PFSK-1 (cell line): ENCODE data around the gene IRGQ.

Source experiments
- FOXP2 ChIP-seq: optimal IDR thresholded peaks from 2 replicates; pipeline ENCODE3; 2011; ENCODE audit warnings: borderline replicate concordance, control low read depth, inconsistent platforms; ENCODE audit not compliant: insufficient read depth; ENCODE audit errors: extremely low read length, extremely low read depth
- POLR2AphosphoS5 ChIP-seq: IDR thresholded peaks from 2 replicates; pipeline ENCODE4 v1.6.1; 2012; ENCODE audit warnings: low read depth, mild to moderate bottlenecking, control low read depth, low read length, moderate library complexity
- SIN3A ChIP-seq: IDR thresholded peaks from 2 replicates; pipeline ENCODE4 v1.6.1; 2012; ENCODE audit warnings: mild to moderate bottlenecking, low read length, moderate library complexity, borderline replicate concordance; ENCODE audit not compliant: insufficient read depth
- TAF1 ChIP-seq: IDR thresholded peaks from 2 replicates; pipeline ENCODE4 v1.6.1; 2012; ENCODE audit warnings: low read length, control low read depth, borderline replicate concordance; ENCODE audit not compliant: insufficient read depth
- TF ChIP-seq, protein P1 (sequence below), 2 experiments: IDR thresholded peaks; 2 replicates each; pipeline versions ENCODE4 v1.6.1 to v1.8.0; 2011 to 2012; ENCODE audit warnings: low read depth in 2 of 2, low read length in 2 of 2, control low read depth in 1 of 2, inconsistent platforms in 1 of 2, mild to moderate bottlenecking in 1 of 2, moderate library complexity in 1 of 2; ENCODE audit not compliant: insufficient read depth in 1 of 2

The IRGQ gene

DNA sequence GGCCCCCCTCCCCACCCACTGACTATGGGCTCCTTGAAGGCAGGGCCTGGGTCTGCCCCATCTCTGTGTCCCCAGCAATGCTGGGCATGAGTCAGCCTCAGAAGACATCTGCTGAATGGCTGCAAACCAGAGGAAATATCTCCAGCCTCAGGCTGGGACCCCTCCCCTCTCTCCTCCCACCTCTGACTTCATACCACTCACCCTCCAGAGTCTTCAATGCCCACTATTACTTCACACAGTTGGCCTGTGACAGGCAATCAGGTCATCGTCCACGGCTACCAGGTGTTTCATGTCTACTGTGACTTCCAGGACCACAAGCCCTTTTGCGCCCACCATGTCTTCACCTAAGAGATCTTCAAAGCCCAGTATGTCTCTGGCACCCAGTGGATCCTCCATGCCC is 15.9 kb upstream of the IRGQ start, which contains the start of gene SRRM5:
SRRM5 (plus strand) TSS at position 301 of the 400 bp plus-strand sequence; CDS start at position 335, 34 bp downstream.
- TF ChIP-seq TAF1 (no peak), POLR2AphosphoS5 (no peak), FOXP2 (no peak), SIN3A (no peak)
- TF ChIP-seq, protein P1, sequence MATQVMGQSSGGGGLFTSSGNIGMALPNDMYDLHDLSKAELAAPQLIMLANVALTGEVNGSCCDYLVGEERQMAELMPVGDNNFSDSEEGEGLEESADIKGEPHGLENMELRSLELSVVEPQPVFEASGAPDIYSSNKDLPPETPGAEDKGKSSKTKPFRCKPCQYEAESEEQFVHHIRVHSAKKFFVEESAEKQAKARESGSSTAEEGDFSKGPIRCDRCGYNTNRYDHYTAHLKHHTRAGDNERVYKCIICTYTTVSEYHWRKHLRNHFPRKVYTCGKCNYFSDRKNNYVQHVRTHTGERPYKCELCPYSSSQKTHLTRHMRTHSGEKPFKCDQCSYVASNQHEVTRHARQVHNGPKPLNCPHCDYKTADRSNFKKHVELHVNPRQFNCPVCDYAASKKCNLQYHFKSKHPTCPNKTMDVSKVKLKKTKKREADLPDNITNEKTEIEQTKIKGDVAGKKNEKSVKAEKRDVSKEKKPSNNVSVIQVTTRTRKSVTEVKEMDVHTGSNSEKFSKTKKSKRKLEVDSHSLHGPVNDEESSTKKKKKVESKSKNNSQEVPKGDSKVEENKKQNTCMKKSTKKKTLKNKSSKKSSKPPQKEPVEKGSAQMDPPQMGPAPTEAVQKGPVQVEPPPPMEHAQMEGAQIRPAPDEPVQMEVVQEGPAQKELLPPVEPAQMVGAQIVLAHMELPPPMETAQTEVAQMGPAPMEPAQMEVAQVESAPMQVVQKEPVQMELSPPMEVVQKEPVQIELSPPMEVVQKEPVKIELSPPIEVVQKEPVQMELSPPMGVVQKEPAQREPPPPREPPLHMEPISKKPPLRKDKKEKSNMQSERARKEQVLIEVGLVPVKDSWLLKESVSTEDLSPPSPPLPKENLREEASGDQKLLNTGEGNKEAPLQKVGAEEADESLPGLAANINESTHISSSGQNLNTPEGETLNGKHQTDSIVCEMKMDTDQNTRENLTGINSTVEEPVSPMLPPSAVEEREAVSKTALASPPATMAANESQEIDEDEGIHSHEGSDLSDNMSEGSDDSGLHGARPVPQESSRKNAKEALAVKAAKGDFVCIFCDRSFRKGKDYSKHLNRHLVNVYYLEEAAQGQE (IDR thresholded peaks at IDR 0.05; ENCODE audit: insufficient read depth in 1 of 2, low read depth in 2 of 2, low read length in 2 of 2): no peak

DNA sequence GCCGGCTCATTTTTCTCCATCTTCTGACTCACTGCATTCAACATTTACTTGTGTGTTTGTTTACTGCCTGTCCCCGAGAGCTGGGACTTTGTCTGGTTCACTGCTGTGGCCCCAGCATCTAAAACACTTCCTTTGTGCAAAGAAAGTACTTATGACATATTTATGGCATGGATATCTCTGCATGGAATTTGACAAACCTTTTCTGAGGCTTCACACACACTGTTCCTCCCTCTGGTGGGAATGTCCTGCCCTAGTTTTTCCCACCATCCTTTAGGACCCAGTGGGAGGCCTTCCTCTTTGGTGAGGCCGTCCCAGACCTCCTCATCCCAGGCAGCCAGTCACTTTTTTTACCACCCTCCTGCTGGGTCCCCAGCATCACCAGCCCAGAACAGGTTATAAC is 14.6 kb upstream of the IRGQ start:
- no peak for TF ChIP-seq TAF1
- no peak for TF ChIP-seq FOXP2
- TF ChIP-seq SIN3A: no peak
- no peak for TF ChIP-seq POLR2AphosphoS5
- TF ChIP-seq, protein P1 (IDR thresholded peaks at IDR 0.05; ENCODE audit: insufficient read depth in 1 of 2, low read depth in 2 of 2, low read length in 2 of 2): no peak

DNA sequence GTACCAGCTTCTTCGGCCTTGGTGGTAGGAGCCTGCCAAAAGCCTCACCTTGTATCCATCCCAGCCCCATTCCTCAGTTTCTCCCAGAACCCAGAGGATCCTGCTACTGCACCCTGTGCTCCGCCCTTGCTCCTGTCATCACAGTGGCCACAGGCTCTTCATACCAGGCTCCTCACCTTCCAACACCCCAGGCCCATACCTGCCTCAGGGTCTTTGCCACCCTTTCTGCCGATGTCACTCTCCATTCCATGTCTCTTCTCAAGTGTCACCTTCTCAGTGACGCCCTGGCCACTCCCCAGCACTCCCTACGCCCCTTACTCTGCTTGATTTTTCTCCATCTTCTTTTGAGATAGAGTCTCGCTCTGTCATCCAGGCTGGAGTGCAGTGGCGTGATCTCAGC is 13.9 kb upstream of the IRGQ start:
- TF ChIP-seq TAF1 (no peak), FOXP2 (no peak), POLR2AphosphoS5 (no peak), SIN3A (no peak)
- TF ChIP-seq, protein P1 (IDR thresholded peaks at IDR 0.05; ENCODE audit: insufficient read depth in 1 of 2, low read depth in 2 of 2, low read length in 2 of 2): no peak

DNA sequence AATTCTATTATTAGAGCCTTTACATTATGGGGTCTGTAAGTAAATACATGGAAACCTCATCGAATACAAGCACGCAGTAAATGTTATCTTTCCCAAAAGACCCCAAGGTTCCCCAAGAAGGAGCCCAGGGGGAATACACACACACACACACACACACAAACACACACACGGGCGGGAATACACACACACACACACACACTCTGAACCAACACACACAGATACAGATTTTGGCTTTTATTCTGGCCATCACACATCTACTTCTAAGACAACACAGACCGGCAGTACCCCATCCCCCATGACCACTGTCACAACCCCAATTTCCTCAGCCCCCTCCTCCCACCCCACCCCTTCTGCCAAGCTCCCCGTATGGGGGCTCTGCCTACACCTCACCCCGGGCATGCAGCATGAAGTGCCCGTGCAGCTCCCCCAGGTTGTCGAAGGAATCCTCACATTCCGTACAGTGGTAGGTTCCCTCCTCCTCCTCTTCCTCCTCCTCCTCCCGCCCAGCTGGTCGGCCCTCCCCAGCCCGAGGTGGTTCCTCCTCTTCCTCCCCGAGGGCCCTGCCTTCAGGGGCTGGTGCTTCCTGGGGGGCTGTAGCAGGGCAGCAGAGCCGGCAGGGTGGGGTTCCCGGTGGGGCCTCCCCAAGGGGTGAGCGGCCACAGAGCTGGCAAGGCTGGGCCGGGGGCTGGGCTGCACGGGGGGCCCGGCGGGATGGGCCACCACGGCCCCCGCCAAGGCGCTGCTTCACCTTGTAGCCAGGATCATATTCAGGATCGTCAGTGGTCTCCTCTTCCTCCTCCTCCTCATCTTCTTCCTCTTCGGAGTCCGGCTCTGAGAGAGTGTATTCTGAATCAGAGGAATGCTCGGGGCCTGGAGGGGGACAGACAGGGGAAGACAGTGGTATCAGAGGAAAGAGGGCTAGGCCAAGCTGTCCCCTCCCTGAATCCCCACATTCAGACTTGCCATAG is 11.6 kb upstream of the IRGQ start:
- TF ChIP-seq FOXP2 (no peak), TAF1 (no peak), SIN3A (no peak), POLR2AphosphoS5 (no peak)
- TF ChIP-seq, protein P1 (IDR thresholded peaks at IDR 0.05; ENCODE audit: insufficient read depth in 1 of 2, low read depth in 2 of 2, low read length in 2 of 2): no peak
